ENCODE measurements around the gene IAH1.

GRCh38 chr2:9472511-9472910 lies 1.8 kb upstream of the IAH1 start:
- no peak for TF ChIP-seq POLR2A (IDR thresholded peaks at IDR 0.05)
- TF ChIP-seq, protein P1, sequence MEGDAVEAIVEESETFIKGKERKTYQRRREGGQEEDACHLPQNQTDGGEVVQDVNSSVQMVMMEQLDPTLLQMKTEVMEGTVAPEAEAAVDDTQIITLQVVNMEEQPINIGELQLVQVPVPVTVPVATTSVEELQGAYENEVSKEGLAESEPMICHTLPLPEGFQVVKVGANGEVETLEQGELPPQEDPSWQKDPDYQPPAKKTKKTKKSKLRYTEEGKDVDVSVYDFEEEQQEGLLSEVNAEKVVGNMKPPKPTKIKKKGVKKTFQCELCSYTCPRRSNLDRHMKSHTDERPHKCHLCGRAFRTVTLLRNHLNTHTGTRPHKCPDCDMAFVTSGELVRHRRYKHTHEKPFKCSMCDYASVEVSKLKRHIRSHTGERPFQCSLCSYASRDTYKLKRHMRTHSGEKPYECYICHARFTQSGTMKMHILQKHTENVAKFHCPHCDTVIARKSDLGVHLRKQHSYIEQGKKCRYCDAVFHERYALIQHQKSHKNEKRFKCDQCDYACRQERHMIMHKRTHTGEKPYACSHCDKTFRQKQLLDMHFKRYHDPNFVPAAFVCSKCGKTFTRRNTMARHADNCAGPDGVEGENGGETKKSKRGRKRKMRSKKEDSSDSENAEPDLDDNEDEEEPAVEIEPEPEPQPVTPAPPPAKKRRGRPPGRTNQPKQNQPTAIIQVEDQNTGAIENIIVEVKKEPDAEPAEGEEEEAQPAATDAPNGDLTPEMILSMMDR (IDR thresholded peaks at IDR 0.05), result no peak
